CD4-positive, alpha-beta T cell treated with Interleukin-6 at 100 ng/mL for 8 hours (primary cell): ENCODE results near the gene MEIOB.
A peak's percentile ranks its signal among the peaks of the same experiment; 100 is the strongest.

ENCODE experiments used
- DNase-seq: peaks from one replicate; pipeline ENCODE4 v3.0.0-alpha.2; 2020; ENCODE audit warnings: mixed read lengths, low spot score

Gene MEIOB

DNA sequence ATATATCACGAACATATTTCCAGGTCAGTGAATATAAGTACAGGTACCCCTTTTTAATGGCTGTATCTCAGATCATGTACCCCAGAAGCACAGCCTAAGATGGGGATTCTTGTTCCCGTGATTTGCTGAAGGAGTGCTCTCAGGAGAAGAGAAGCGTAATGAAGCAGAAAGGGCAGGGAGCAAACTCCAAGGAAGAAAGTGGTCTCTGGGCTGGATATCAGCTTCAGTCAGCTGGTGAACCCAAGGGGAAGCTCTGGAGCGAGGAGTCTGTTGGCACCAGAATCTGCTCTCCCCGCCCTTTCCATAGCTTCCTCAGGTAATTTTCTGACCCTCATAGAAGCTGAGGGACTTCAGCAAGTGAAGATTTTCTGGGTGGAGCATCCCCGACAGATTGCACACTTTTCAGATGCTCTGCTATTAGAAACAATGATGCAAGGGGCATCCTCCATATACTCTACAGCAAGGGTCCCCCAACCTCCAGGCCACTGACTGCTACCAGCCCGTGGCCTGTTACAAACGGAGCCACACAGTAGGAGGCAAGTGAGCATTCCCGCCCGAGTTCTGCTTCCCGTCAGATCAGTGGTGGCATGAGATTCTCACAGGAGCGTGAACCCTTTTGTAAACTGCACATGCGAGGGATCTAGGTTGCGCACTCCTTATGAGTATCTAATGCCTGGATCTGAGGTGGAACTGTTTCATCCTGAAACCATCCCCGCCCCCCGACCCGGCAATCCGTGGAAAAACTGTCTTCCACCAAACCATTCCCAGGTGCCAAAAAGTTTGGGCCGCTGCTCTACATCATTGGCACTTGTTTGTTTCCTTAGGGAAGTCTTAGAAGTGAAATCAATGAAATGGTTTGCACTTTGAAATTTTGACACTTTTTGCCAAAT is 40.5 kb downstream of the MEIOB start:
- no peak for DNase-seq

DNA sequence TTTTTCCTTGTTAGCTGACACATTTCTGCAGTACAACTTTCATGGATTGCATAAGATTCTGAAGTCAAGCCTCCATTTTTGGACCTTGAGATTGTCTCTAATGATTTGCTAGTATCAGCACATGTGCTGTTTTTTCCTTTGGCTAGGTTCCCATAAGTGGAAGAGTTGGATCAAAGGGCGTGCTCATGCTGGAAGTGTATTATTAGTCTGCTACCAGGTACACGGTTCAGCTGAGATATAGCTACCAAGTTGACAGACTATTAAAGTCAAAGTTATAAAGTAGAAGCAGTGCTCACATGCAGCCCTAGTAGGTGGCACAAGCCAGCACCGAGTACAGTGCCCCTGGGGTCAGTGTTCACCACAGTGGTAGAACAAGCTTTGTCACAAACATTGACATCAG is 41.8 kb downstream of the MEIOB start:
- DNase-seq: no peak

DNA sequence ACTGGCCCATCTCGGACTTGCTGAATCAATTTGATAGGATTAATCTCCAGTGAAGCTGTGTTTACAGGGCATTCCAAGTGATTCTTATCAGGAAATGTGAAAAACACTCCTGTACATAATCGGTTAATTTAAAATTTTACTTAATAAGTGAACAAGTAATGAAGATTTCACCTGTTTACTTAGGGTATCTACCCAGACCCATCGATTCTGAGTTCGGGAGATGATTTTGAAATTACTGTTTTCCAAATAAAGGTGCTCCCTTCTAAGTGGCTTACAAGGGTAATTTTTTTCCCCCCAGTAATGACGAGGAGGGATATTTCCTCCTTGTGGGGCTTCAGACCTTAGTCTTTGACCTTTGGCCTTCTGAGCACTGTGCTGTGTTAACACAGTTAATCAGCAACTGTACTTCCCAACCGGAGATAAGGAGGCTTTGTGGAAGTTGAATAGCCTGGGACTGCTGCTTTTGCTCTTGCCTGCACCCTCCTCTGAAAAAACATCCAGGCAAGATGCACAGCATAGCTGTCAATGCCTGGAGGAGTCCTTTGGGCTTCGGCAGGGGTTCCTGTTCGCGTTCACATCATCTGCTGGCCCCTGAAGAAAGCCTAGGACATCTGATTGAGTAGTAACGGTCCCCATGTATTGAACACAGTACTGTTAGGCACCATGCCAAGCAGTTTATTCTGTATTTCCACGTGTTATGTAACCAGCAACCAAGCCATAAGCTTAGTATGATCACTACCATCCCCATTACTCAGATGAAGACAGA is 43.1 kb downstream of the MEIOB start:
- no peak for DNase-seq

DNA sequence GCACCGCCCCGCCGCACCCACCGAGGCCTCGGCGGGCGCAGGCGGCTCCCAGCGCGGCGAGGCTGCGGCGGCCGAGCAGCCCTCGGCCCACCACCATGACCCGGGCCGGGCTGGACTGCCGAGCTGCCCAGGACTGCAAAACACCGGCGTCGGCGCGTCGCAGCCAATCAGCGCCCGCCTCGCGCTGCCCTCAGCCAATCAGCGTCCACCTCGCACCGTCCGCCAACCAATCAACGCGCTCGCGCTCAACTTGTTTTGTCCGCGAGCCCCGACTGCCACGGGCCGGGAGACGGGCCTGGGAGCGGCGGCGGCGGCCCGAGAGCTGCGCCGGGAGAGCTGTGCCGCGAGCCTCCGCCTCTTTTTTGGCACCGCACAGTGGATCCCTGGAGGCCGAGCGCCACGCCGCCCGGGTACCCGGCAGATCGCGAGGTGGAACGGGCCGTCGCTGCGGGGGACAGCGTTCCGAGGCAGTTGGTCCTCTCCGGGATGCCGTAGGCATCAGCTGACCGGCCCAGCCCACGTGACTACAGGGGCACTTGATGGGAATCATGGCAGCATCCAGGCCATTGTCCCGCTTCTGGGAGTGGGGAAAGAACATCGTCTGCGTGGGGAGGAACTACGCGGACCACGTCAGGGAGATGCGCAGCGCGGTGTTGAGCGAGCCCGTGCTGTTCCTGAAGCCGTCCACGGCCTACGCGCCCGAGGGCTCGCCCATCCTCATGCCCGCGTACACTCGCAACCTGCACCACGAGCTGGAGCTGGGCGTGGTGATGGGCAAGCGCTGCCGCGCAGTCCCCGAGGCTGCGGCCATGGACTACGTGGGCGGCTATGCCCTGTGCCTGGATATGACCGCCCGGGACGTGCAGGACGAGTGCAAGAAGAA is 45.0 kb downstream of the MEIOB start, which contains the start of the genes FAHD1 and HAGH:
Gene FAHD1, plus strand, starts transcription at position 516 of the 883 bp plus-strand sequence. Its CDS starts 33 bp downstream, at position 549.
Gene HAGH, minus strand, starts transcription at position 135 of the 883 bp plus-strand sequence. Its CDS starts 38 bp downstream, at position 97.
- DNase-seq: peak; percentile 86

DNA sequence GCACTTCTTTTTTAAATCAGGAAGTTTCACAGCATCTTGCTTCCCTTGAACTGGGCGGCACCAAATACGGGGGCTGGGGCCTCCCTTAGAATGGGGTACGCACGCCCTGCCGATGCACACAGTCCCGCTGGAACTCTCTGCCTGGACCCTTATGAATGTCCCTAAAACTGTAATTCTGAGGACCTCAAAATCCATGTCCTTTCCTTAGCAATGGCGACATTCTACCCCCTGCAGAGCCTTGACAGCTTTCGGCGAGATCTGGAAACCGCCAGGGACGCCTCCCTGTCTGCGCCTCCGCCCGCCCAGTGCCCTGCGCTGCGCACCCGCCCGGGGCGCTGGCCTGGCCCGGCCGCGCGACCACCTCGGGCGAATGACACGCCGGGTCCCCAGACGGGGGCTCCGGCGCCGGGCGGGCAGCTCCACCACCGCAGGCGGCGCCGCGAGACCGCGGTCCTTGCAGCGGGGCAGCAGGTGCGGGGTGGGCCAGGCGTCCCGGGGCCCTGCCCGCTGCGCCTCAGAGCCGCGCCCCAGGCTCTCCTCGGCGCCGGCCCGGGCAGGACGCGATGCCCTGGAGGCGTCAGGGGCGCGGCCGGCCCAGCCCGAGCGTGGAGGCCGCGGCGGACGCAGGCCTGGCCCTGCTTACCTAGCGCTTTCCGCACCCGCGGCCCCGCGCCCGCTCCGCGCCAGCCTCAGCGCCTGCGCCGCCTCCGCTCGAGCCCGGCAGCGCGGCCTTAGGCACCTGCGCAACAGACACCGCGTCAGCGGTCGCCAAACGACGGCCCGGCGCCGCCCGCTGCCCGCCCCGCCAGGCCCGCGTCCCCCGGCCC is 45.9 kb downstream of the MEIOB start:
- DNase-seq: peak; percentile 65

DNA sequence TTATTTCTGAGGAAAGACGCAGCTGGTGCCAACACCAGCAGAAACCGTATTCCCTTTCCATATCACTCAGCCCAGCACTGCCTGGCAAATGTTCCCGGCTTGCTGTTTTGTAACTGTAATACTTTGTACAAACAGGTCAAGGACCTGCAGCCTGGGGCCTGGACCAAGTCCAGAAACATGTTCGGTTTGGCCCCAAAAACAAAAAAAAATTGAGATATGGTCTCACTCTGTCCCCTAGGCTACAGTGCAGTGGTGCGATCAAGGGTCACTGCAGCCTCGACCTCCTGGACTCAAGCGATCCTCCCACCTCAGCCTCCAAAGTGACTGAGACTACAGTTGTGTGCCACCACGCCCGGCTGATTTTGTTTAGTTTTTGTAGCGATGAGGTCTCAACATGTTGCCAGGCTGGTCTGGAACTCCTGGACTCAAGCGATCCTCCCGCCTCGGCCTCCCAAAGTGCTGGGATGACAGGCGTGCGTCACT is 46.5 kb downstream of the MEIOB start:
- no peak for DNase-seq

DNA sequence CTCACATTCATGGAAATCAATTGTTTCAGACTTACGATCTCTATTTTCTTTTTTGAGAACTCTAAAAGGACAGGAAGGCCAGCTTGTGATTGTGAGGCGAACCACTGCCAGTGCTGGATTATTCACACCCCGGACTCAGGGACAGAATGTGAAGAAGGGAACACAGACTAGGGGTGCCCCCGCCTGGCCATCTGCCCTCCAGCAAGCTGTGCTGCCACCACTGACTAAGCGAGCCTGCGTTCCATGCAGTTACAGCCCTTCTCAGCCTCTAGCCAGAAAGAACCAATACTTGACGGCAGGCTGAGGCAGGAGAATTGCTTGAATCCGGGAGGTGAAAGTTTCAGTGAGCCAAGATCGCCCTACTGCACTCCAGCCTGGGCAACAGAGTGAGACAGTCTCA is 48.1 kb downstream of the MEIOB start:
- DNase-seq: no peak

DNA sequence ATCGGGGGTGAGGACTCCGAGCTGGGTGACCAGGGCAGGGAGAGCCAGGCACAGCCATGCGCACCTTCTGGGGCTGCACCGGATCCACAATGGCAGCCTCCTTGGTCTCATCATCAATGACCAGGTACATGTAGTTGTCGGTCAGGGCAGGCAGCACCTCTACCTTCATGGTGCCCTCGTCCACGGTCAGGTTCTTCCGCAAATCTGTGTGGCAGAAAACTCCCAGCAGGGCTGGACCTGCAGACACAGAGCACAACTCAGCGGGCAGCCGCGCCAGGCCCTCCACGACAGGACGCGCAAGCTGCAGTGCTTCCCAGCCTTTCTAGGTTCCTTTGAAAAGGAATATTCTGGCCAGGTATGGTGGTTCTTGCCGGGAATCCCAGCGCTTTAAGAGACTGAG is 49.2 kb downstream of the MEIOB start:
- DNase-seq: no peak

DNA sequence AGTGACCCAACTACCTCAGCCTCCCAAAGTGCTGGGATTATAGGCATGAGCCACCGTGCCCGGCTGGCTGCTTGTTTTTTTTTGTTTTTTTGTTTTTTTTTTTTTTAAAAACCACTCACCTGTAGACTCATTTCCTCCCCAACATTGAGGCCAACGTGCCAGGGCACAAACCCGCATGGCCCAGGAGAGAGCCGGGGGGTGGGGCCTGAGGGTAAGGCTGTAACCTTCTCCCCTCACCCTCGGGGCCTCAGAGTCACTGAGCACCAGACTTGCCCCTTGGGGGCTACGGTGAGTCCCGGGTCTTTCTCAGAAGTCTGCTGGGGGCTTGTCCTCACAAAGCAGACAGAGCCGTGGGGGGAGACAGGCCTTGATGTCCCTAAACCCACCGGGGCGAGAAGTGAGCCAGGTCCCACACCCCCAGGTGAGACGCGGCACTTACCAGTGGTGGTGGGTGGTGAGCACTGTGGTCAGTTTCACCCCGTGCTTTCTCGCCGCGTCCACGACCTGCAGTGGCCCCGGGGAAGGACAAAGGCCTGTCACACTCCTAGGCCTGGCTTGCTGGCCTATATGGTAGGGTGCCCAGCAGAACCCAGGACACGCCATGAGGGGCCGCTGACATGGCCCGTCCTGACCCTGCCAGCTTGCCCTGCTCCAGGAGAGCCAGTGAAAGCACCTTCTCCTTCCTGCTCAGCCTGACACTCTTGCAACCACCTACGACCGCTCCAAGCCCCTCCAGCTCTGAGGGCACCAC is 49.9 kb downstream of the MEIOB start:
- DNase-seq: no peak

DNA sequence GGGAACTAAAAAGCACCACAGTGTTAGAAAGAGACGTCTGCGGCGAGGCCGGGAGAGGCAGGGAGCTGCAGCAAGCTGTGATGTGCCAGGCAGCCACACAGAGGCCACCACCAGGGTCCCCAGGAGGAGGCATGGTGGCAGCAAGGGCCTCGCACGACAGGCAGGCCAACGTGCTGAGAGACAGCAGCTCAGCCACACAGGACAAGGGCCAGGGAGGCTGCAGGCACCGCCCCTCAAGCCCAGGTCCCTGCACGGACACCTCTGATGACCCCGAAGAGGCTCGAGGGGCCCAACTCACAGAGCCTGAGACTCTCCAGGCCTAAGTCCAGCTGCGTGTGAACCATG is 51.0 kb downstream of the MEIOB start:
- no peak for DNase-seq

DNA sequence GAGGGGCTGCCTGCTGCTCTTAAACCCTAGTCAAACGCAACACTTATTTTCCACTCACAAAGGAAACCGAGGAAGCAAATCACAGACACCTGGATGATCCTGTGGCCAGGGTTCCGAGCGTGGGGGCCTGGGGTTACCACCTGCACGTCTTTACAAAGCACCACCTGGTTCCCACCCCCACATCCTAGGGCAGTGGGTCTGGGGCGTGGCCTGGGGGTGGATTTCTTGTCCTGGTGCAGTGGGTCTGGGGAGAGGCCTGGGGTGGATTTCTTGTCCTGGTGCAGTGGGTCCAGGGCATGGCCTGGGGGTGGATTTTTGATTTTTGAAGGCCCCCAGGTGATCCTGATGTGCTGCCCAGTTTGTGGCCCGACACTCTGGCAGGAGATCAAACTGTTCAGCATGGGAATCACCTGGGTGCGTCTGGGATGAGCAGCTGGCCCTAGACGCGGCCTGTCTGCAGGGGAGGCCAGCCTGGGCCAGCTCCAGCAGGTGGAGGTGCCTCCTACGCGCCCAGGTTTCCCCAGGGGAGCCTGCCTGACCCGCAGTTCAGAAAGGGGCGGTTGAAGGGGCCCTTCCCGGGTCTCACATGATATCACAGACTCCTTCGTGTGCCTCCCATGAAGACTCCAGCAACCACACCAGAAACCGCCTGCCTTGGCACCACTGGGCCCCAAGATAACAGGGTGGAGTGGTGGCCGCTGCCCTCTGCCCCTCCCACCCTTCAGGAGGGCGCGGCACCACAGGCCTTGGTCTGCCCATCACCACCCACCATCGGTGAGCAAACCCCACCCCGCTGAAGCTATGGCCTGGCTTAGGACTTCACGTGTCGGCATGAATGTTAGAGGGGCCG is 51.6 kb downstream of the MEIOB start:
- DNase-seq: no peak

DNA sequence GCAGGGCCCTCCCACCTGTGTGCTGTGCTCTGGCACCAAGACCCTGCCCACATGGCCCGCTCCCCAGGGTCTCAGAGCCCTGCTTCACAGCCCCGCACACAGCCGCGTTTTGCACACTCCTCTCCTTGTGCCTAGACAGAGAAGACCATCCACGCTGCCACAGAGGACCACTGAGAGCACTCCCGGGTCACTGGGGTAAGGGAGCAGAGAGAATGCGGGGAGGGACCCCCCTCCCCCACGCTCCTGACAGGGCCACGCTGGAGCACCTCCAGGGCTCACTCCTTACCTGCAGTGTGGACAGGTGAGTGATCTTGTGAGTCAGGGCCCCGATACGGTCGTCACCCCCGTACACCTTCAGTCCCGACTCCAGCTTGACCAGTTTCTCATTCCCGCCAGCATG is 52.4 kb downstream of the MEIOB start:
- DNase-seq: no peak

DNA sequence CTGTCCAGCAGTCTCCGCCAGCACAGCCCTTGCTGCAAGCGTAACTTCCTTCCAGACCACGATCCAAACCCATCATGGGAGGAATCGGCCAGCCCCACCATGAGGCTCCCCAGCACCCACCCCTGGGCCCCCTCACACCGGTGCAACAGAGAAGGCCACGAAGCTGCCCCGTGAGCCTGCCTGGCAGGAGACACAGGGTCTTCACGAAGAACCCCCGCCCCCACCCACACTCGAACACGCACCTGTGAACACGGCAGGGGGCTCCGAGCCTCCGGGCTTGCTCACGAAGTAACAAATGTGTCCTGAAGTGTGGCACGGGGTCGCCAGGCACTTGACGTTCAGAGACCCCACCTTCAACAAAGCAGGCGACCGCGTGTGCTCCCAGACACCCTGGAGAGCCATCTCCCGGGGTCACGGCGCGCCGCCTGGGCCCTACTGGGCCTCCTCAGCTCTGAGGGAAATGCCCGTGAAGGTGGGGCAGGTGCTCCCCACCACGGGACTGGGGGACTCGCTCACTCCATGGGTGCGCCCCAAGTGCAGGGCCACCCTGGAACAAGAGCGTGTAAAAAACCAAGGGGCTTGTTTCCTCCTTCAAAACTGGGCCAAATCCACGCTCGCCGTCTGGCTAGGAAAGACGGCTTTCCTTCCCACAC is 53.0 kb downstream of the MEIOB start:
- DNase-seq: no peak

DNA sequence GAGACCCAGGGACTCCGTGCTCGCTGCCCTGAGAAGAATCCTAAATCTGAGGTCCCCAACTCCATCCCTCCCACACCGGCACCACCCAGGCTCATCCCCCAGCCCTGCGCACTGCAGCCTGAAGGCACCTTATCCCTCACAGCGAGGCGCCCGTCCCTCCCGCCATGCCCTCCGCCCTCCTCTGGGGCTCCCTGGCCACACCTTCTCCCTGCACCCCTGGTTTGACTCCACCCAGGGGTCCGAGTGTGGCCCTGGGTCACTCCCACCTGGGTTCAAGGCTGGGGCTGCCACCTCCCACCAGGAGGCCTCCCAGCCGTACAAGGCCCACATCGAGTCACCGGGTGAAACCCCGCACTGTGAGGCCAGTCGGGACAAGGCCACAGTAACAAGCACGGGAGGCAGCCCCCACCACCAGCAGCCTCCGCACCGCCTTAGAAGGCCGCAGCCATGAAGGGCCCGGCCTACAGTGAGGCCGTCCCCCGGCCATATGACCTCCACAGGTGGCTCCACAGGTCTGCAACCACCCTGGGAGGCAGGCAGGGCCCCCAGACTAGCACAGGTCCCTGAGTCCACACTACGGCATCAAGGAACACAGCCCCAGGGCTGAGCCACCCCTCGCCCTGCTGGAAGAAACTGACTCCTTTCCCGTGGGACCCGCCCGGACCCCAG is 53.6 kb downstream of the MEIOB start:
- DNase-seq: no peak

DNA sequence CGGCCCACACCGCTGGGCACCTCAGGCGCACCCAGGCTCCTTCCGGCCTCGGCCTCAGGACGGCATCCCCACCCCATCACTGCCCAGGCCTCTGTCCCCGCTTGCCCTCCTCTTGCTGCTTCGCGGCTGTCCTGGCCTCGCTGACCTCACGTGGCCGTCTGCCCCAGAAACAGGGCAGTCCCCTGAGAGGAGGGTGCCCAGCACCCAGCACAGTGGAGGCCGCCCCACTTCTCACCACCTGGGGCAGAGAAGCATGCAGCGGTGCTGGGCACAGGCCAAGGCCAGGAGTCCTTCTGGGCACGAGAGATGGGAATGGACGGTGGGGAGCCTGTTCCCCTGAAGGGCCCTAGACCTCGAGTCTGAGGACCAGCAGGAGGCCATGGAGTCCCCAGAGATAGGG is 54.2 kb downstream of the MEIOB start:
- no peak for DNase-seq

DNA sequence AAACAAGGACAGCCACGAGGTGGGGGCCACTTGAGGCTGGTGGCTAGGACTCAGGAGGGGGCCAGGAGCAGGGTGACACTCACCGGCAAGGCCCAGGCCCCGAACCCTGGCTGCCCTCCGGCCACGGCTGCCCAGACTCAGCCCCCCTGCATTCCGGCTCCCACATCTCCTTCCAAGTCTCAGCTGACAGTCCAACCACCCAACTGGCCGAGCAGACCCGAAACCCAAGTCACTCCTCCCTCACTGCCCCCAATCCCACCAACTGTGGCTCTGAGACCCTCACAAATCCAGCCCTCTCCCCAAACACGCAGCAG is 54.7 kb downstream of the MEIOB start:
- DNase-seq: no peak

DNA sequence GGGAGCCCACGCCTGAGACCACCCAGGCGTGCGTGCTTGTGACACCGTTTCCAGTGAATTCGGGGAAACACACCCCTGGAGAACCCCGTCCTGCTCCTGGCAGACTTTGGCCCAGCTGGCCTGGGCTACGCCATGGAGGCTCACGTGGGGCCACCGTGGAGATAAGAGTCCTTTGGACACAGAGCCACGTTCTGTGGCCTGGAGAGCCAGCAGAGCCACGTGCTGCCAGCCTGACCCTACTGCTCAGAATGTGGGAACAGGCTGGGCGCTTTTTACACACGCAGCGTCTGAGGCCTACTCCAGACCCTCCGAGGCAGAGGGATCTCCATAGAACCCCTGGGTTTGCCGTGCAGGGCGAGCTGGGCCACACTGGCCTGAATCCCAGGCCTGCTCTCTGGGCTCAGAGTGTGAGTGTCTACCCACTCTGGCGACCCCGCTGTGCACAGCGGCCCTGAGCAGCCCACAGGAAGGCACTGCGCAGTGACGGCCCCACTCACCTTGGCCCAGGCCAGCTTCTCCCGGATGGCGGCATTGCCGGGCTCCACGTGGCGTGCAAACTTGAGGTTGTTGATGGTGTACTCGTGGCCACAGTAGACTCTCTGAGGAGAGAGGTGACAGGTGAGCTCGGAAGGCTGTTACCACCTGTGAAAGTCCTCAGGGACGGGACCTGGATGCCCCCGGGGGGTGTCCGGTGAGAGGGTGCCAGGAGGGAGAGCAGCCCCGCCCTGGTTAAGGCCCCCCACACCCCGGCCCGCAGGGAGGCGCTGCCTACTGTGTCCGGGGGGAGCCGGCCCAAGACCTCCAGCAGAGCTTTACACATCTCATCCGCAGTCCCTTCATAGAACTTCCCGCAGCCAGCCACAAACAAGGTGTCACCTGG is 55.3 kb downstream of the MEIOB start:
- DNase-seq: no peak

DNA sequence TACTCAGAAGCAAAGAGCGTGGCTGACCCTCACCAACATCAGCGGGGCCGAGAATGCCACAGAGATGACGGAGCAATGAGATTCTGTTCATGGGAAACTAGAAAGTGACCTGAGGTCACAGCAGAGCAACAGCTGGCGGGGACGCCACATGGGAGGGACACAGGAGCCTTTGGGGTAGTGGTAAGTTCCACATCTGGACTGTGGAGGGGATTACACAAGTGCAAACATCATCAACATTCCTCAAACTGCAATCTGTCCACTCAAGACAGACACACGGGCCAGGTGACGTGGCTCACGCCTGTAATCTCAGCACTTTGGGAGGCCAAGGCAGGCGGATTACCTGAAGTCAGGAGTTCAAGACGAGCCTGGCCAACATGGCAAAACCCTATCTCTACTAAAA is 56.5 kb downstream of the MEIOB start:
- no peak for DNase-seq
